HepG2 (cell line): ENCODE results near the gene SCRT2. TPM values are rescaled to one million over a fixed set of nuclear protein-coding genes. Genes with fewer than 3 reads are reported as not detected.

Source experiments
- BCL6 ChIP-seq: IDR thresholded peaks from 2 replicates; pipeline ENCODE4 v1.6.1; 2016; ENCODE audit warnings: missing genetic modification reagents, missing compliant biosample characterization
- E2F2 ChIP-seq: sonication (generic); formaldehyde crosslinking; IDR thresholded peaks from 2 replicates; pipeline ENCODE4 v1.4.0; 2020; ENCODE audit warnings: missing genetic modification reagents, borderline replicate concordance
- HNF1A ChIP-seq, 2 experiments: sonication (generic) in 1 of 2; formaldehyde crosslinking in 1 of 2; IDR thresholded peaks; 2 replicates each; pipeline versions ENCODE4 v1.4.0 to v1.6.1; 2016 to 2020; ENCODE audit warnings: borderline replicate concordance in 1 of 2, low read depth in 1 of 2, mild to moderate bottlenecking in 1 of 2, missing genetic modification reagents in 1 of 2
- KAT8 ChIP-seq: IDR thresholded peaks from 2 replicates; pipeline ENCODE4 v1.6.1; 2016; ENCODE audit warnings: missing genetic modification reagents, missing compliant biosample characterization
- MBNL3 ChIP-seq: fragments of 250-450 bp; sonication (Bioruptor Pico); conservative IDR thresholded peaks from 2 replicates; pipeline ENCODE4 v1.8.0; 2022; ENCODE audit warnings: mild to moderate bottlenecking, inconsistent platforms
- MXD3 ChIP-seq: IDR thresholded peaks from 2 replicates; pipeline ENCODE4 v1.6.1; 2016; ENCODE audit warnings: mild to moderate bottlenecking, missing biosample characterization, missing genetic modification reagents
- PCBP1 ChIP-seq: fragments of 200-400 bp; formaldehyde crosslinking; IDR thresholded peaks from 2 replicates; pipeline ENCODE4 v1.6.1; 2017; ENCODE audit warnings: mild to moderate bottlenecking, low read depth, low read length, borderline replicate concordance
- SIN3A ChIP-seq: IDR thresholded peaks from 2 replicates; pipeline ENCODE4 v1.6.1; 2011; ENCODE audit warnings: low read depth, mild to moderate bottlenecking, control low read depth, low read length, borderline replicate concordance
- ZHX2 ChIP-seq, 2 experiments: sonication (generic) in 1 of 2; formaldehyde crosslinking in 1 of 2; IDR thresholded peaks; 2 replicates each; pipeline versions ENCODE4 v1.6.1 to v1.9.0; 2014 to 2022; ENCODE audit warnings: antibody characterized with exemption in 1 of 2, borderline replicate concordance in 1 of 2, inconsistent platforms in 1 of 2, low read depth in 1 of 2, missing genetic modification reagents in 1 of 2
- ZNF20 ChIP-seq: sonication (generic); formaldehyde crosslinking; IDR thresholded peaks from 2 replicates; pipeline ENCODE4 v1.4.0; 2020; ENCODE audit warnings: mild to moderate bottlenecking, moderate library complexity, missing genetic modification reagents
- ZNF768 ChIP-seq: sonication (generic); formaldehyde crosslinking; IDR thresholded peaks from 2 replicates; pipeline ENCODE4 v1.4.0; 2020; ENCODE audit warnings: missing genetic modification reagents
- ZUFSP ChIP-seq: sonication (generic); formaldehyde crosslinking; IDR thresholded peaks from 2 replicates; pipeline ENCODE4 v1.9.0; 2021; ENCODE audit warnings: missing genetic modification reagents, mild to moderate bottlenecking, borderline replicate concordance
- polyA plus RNA-seq, 8 experiments: library from polyadenylated mRNA; depleted of rRNA in 3 of 8; stranded (reverse) in 7 of 8; unstranded in 1 of 8; fragments of >200 nt; fragmentation: Illumina TruSeq in 4 of 8; extraction: Trizol in 4 of 8; gene quantifications; 2 replicates each; pipeline versions ENCODE4 v1.2.1 to v1.2.3, GENCODE V29; 2011 to 2016; ENCODE audit warnings: low read depth in 4 of 8, missing spikeins in 1 of 8, mixed read lengths in 1 of 8; ENCODE audit not compliant: insufficient read depth in 1 of 8
- total RNA-seq, 5 experiments: library from RNA; depleted of rRNA; stranded (reverse); fragments of >200 nt; fragmentation: Illumina TruSeq; extraction: Trizol; gene quantifications; 2 replicates each; pipeline ENCODE4 v1.2.3, GENCODE V29; 2016; ENCODE audit warnings: low read depth in 1 of 5

SCRT2 gene
- total and polyA plus RNA-seq, 2 of the 13 experiments (the other 11 are each of a cell fraction or from before 2014, with no cell fraction given) = not detected

- peak; percentile 68 for TF ChIP-seq HNF1A (IDR thresholded peaks at IDR 0.05; ENCODE audit: low read depth)
- peak; percentile 76; the same call in 1 of the 2 replicates for TF ChIP-seq HNF1A (CRISPR knock-in tag; IDR thresholded peaks at IDR 0.05; ENCODE audit: borderline replicate concordance)
- TF ChIP-seq E2F2 = peak; percentile 95; the same call in 1 of the 2 replicates
- TF ChIP-seq SIN3A = peak; percentile 63; the same call in 1 of the 2 replicates
- 0 out of 2 replicates have a peak, but pooled peaks have one; percentile 75 for TF ChIP-seq PCBP1
- no peak for TF ChIP-seq ZNF20 (CRISPR knock-in tag)
- peak; percentile 74; the same call in 1 of the 2 replicates for TF ChIP-seq KAT8
- TF ChIP-seq ZNF768 (CRISPR knock-in tag) = peak; percentile 85
- TF ChIP-seq BCL6 = peak; percentile 48; the same call in 1 of the 2 replicates
- TF ChIP-seq ZUFSP (CRISPR knock-in tag) = peak; percentile 93; the same call in 1 of the 2 replicates
- TF ChIP-seq MBNL3 (CRISPR knock-in tag) = no peak
- no peak; the same call in 1 of the 2 replicates for TF ChIP-seq MXD3 (CRISPR knock-in tag)
- peak; percentile 71 for TF ChIP-seq ZHX2 (IDR thresholded peaks at IDR 0.05; ENCODE audit: low read depth)
- TF ChIP-seq ZHX2 (CRISPR knock-in tag; IDR thresholded peaks at IDR 0.05; ENCODE audit: borderline replicate concordance) = no peak
These were observed 30.1 kb downstream of the SCRT2 start (continued) for GRCh38 chr20:645318-646106.
